ENCODE data around the gene HLA-B.

The HLA-B gene

DNA sequence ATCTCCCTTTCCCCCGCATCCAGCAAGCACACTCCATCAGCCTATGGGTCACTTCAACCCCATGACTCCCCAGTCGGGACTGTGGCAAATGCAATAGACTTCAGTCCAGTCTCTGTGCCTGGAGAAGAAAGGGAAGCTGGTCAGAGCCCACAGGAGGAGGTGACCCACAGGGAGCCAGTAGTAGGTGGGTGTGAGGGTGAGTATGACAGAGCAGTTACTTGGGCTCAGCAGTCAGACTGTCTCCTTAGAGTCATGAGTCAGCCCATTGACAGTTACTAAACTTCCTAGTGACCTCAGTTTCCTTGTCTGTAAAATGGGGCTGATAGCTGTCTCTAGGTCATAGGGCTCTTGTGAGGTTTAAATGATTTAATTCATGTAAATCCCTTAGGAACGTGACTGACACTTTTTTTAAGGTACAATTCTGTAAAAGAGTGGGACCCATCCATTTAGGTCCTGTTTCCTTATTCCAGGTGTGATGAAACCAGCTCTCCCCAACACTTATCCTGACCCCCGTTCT is 51.2 kb downstream of the HLA-B start:
- DNase-seq (ENCODE audit: low read depth), result no peak

DNA sequence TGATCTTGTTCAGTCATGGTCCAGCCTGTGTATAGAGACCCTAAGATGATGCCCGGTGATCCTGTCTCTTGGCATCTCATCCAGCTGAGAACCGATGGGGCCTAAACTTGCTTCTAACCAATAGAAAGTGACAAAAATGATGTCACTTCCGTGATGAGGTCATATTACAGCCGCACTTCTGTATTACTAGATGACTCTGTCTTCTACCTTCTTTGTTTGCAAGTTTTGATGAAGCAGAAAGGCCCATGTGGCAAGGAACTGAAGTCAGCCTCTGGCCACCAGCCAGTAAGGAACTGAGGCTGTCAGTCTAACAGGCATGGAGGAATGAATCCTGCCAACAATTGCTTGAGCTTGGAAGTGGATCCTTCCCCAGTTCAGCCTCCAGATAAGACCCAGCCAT is 52.3 kb downstream of the HLA-B start:
- DNase-seq (ENCODE audit: low read depth), result no peak

Measured in GM04504 (cell line).